Urinary bladder (tissue), 2 donors: Measurements from ENCODE around the gene RBAK. TPM values are rescaled to one million over a fixed set of nuclear protein-coding genes. Genes with fewer than 3 reads are reported as not detected.

Source experiments
- polyA plus RNA-seq: library from polyadenylated mRNA; stranded (reverse); fragments of 200-250 nt; gene quantifications from one replicate; pipeline ENCODE4 v1.2.3, GENCODE V29; 2013
- small RNA-seq: library from RNA; depleted of rRNA; stranded (forward); fragments of <200 nt; gene quantifications from one replicate; pipeline ENCODE3, GENCODE V24; 2014
- total RNA-seq: library from RNA; depleted of rRNA; stranded (reverse); fragments of >200 nt; gene quantifications from one replicate; pipeline ENCODE4 v1.2.3, GENCODE V29; 2014
- donor health status: healthy.

RBAK gene
- total and polyA plus RNA-seq, 2 donors = 5.4 to 24.5 TPM

Small RNAs within 50 kb of the gene (small RNA-seq; reads per million reads assigned to genes)
- gene AC092032.1 = not detected

Other genes with a start within 250 kb of the RBAK start
- gene PAPOLB, start 183.8 kb upstream of the RBAK start, total RNA-seq = 2.2 TPM
- 0.04 TPM for gene PAPOLB, start 183.8 kb upstream of the RBAK start, polyA plus RNA-seq
- 4.9 TPM for gene RADIL, start 162.1 kb upstream of the RBAK start, total RNA-seq
- gene RADIL, start 162.1 kb upstream of the RBAK start, polyA plus RNA-seq = 8.0 TPM
- 0.11 TPM for gene MMD2, start 86.7 kb upstream of the RBAK start, total RNA-seq
- gene MMD2, start 86.7 kb upstream of the RBAK start, polyA plus RNA-seq = not detected
- gene WIPI2, start 144.4 kb downstream of the RBAK start, total RNA-seq = 36.9 TPM
- 43.6 TPM for gene WIPI2, start 144.4 kb downstream of the RBAK start, polyA plus RNA-seq
- gene SLC29A4, start 237.1 kb downstream of the RBAK start, total RNA-seq = 2.7 TPM
- 3.6 TPM for gene SLC29A4, start 237.1 kb downstream of the RBAK start, polyA plus RNA-seq